DMS53 treated with DMSO at 0.1 percent for 48 hours (cell line): ENCODE measurements around the gene SAMMSON.

ENCODE experiments used
- DNase-seq: peaks from one replicate; lab custom pipeline; 2025; ENCODE audit not compliant: unreplicated experiment; lab: John Stamatoyannopoulos, UW

SAMMSON gene

GRCh38 chr3:70010346-70010745 is 10.8 kb downstream of the SAMMSON start:
- DNase-seq, result no peak

GRCh38 chr3:70011582-70011981 is 12.0 kb downstream of the SAMMSON start:
- DNase-seq, result no peak

DNA sequence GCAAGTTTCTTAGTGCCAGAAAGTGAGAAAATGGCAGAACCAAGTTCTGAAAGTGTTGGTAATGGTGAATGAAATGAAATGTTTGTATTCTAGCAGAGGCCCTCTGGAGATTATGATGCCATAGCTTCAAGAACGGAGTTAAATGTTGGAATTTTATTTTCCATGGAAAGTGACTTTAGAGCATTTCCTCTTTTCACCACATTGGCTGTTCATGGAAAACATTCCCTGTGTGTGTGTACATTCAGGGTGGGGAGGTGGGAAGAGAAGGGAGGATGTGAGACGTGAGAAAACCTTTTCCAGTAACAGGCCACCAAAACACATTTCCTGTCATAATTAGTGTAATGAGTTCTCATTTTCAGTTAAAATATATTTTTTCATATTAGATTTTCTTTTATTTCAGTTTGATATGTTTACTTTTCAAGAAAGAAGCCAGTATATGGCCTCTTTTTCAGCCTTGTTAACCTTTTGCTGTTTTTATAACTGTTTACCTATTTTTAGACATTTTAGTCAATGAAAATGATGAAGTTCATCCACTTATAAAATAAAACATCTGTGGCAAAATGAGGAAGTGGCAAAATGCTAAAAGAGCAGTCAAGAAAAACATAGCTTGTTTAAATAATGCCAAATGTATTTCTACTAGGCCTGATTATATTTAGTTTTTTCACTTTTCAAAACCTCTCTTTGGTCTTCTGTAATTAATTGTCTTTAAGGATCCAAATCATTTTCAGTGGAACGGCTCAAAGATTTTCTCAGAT is 21.6 kb downstream of the SAMMSON start:
- no peak for DNase-seq

DNA sequence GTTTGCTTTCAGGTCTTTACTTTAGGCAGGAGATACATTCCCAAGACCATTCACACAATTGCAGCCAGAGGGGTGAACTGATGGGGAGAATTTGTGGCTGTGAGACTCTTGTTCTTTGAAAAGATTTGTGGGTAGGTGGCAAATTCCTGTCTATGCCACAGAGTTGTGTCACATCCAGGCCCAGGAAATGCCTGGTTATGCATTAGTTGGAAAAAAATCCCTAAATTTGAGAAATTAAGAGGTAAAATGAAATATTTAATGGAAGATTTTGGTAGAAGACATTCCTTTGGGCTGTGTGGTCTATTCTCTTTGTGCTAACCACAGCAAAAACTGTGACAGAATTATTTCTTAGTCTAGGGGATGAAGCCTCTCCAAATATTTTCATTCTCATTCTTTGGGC is 28.8 kb downstream of the SAMMSON start:
- no peak for DNase-seq

DNA sequence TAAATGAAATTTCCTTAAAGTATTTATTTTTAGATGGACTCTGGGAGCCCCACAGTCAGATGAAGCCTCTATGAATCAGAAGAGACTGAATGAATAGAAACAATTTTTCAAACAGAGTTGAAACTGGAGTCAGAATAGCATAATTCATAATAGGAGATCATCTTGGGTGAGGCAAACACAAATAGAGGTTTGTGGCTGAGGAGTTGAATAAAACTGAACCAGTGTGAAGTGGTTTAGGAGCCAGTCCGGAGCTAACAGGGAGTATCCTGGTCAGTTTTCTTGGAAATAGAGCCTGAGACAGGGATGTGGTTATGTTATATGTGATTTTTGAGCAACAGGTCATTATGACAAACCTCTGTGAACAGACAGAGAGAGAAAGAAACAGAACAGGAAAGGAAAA is 39.2 kb downstream of the SAMMSON start:
- no peak for DNase-seq

GRCh38 chr3:70040386-70040785 is 40.9 kb downstream of the SAMMSON start:
- DNase-seq, result no peak

DNA sequence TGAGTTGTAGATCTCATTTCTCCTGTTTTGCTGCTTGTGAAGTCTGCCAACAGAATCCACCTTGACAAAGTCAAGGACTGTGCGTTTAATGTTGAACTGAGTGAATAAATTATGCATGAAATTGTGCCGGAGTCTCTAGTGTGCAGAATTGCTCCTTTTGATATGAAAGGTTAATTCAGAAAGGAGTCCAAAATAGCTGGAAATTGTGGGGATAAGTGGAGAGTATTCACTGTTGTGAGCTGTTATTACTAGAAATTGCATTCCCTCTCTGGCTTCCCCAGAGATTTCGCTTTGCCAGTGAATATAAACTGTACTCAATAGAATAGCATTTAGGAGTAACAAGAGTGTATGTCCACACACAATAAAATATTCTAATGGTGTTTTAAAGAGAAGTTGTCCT is 43.1 kb downstream of the SAMMSON start:
- no peak for DNase-seq

- no peak for DNase-seq
These were observed 50.2 kb downstream of the SAMMSON start for GRCh38 chr3:70049761-70050160.

- no peak for DNase-seq
These were observed 53.8 kb downstream of the SAMMSON start for GRCh38 chr3:70053293-70053692.

DNA sequence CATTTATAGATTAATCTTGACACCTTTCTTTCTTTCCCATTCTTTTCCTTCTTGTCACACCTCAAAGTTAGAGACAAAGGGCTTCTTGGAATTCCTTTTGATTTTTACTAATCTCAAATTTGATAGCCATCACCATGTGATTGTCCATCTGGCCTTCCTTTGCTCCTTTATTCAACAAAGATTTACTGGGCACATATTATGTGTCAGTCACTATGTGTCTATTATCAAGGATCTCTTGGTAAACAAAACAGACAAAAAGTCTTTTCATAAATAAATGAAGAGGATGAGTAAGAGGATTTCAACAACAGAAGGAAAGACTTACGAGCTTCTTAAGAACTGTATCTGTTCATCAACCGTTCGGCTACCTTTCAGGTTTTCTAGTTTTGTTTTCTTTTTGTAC is 56.5 kb downstream of the SAMMSON start:
- DNase-seq, result no peak

DNA sequence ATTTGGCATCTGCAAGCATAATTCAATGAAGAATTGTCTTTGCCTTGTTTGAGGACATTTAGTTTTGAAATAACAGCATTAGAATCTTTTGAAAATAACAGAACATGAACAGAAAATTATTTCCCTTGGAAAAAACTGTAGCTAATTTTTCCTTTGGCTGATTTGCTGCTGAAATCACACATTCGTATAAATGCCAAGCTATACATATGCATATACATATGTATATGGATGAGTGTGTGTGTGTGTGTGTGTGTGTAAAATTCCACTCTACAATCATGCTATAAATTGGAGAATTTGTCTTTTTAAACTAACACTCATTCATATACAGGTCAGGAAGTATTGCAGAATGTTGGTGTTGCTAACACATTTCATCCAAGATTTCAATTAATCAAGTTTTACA is 57.9 kb downstream of the SAMMSON start:
- no peak for DNase-seq

DNA sequence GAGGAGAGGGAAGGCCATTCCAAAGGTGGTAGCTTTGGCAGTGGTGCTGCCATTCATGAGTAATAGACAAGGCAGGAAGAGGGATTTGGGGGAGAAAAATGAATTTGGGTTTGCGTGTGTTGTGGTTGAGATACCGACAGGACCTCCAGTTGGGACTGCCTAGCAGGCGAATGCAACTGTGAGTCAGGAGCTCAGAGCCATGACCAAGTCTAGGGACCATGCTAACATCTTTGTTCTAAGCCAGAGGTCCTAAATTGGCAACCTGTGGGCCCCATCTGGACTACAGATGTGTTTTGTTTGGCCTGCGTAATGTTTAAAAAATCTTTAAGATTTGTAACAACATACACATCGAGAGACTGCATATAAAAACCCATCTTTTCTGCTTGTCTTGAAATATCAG is 61.6 kb downstream of the SAMMSON start:
- DNase-seq, result no peak

DNA sequence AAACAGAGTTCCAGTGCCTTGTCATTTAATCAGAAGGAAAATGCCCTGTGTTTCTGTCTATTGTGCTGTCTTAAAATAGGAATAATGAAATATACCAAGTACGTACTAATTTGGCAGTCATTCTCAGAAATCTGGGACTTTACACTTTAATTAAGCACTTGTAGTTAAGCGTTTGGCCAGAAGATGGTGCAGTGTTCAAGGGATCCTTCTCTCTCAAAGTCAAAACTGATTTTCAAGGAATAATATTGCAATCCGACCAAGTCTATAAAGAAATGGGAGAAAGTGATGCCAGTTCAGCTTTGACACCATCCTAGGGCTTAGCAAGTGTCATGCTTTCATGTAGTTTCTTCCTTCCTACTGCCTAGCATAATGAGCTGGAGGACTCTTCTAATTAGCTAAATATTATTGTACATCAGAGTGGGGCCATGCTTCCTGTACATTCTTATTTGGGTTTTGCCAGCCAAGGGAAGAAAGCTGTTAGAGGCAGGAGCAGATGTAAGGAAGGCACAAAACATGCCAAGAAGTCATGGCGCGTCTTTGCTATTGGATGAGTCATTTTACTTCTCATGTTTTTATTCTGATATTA is 64.8 kb downstream of the SAMMSON start:
- DNase-seq, result no peak

DNA sequence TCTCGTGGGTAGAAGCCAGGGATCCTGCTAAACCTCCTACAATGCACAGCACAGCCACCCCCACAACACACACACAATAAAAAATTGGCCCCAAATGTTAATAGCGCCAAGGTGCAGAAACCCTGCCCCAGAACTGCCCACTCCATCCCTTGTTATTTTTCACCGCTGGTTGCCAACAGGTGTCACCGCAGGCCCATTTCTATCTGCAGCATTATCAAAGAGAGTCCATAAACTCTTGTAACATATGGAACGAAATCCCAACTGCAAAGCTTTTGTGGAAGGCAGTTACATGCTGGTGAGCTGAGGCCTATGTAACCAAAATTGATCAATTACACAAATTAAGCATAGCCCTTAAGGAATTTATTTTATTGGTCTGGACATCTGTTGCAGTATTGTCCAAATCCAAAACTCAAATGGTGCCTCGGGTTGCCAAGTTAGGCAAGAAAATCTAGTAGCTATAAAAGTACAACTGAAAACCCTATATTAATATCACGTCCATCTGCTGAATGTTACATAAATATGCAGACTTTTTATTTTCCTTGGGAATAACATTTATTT is 66.2 kb downstream of the SAMMSON start:
- DNase-seq, result no peak

- no peak for DNase-seq
These were observed 68.5 kb downstream of the SAMMSON start for GRCh38 chr3:70067860-70068521.

DNA sequence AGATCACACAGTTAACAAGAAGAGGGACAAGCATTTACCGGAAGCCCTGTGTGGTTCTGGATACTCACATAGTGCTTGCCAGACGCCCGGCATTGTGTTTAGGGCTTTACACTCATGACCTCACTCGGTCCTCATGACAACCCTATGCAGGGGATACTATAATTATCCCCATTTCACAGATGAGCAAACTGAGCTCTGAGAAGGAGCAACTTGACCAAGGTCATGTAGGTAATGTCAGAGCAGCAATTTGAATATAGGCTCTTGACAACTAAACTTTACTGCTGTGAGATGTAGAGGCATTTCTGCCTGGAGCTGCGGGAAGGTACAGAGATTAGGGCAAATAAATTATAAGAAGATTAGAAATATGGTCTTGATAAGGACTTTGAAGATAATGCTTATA is 70.0 kb downstream of the SAMMSON start:
- no peak for DNase-seq

DNA sequence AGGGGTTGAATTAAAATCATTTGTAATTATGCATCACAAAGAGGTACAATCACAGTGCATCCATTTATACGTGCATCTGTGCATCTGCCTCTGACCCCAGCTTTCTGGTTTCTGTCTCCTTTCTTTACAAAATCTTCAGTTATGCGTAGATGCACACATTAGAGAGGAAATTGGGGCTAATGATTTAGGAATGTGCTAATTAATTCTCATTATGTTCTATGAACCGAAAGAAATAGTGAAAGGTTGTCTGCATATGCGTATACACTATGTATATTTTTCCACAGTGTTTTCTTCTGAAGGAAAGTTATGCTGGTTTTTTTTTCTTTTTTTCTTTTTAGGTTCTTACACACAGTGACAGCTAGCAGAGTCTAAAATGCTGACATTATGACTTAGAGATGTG is 71.6 kb downstream of the SAMMSON start:
- DNase-seq, result no peak

DNA sequence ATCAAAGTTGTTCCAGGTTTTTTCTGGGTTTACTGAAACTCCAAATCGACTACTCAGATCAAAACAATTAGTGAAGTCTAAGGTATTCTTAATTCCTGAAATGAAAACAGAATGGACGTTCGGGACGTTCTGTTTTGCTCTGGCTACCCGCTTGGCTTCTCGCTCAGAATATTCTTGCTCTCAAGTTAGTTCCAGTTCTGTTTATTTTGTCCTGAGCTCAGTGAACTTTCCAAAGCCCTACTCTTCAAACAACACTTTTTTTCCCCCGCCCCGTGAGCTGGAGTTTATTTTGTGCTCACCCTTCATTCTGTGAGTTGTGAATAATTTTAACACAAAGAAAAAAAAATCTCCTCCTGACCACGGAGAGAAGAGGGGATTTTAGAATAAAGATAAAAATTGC is 72.6 kb downstream of the SAMMSON start:
- no peak for DNase-seq

DNA sequence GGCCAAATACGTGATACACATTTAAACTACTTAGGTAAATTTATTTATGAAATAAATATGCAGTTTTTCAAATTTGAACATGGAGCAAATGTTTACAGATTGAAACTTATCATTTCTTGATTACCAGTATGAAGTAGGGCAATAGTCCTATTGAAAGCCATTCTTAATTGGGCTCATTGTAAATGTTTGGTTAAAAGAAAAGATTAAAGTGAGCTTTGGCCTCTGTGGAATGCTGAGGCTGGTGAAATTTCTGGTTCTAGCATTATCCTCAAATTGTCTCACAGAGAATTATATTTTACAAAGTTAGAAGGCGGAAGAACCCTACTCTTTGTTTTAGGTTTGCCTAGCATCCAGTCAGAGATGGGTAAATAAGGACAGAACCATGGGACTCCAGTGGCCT is 73.2 kb downstream of the SAMMSON start:
- no peak for DNase-seq

DNA sequence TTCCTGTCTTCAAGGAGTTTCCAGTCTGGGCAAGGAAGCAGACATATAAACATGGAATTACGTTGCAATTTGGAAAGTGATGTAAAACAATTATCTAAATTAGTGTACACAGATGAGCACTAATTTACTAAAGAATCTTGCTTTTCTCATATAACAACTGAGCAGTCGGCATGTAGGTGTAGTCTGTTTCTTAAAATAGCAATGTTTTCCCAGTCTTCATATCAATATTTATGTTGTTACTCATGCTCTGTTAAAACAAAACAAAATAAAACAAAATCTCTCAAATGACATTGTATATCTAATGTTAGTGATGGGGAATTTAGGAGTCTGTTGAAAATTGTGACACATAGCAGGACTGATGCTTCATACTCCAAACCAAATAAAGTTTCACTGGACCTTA is 75.6 kb downstream of the SAMMSON start:
- DNase-seq, result no peak

DNA sequence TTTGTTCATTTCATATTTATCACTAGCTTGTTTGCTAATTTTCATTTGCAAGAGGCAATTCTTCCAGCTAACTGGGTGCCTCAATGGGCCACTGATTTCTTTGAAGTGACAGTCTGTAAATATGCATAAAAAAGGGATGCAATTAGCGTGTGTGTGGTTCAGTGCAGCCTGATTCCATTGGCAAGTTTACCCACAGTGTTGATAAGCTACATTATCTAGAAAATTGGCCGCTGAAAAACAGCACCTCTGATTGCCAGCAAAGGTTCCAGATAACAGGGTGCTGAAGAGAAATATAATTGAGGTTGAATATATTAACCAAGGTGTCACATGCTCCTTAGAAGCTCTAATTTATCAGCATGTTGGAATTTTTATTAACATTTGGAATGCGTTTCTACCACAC is 76.9 kb downstream of the SAMMSON start:
- DNase-seq, result no peak

- no peak for DNase-seq
These were observed 79.2 kb downstream of the SAMMSON start for GRCh38 chr3:70078778-70079177.
